GM18858 (cell line): Measurements from ENCODE around the gene TIMP2.
"Not testable (repeated sequence)": the region's sequence is repeated elsewhere in the genome, so short reads cannot be mapped to it uniquely, and the experiment has no call there.

Experiments used
- ATAC-seq: cut with Tn5 transposase; IDR thresholded peaks from one replicate; pipeline ENCODE4 v1.9.1; 2021; ENCODE audit not compliant: unreplicated experiment

The TIMP2 gene

GRCh38 chr17:78933959-78934568, 8.9 kb upstream of the TIMP2 start:
- no peak for ATAC-seq

GRCh38 chr17:78933025-78933958, 8.1 kb upstream of the TIMP2 start:
- no peak for ATAC-seq

- no peak for ATAC-seq
These were observed 5.0 kb upstream of the TIMP2 start for GRCh38 chr17:78929908-78930775.

- ATAC-seq: no peak
These were observed 722 bp upstream of the TIMP2 start for GRCh38 chr17:78925662-78926555.

GRCh38 chr17:78924481-78925151, 571 bp downstream of the TIMP2 start:
- no peak for ATAC-seq

GRCh38 chr17:78923660-78924453, 1.3 kb downstream of the TIMP2 start:
- ATAC-seq: no peak

- no peak for ATAC-seq
These were observed 2.2 kb downstream of the TIMP2 start for GRCh38 chr17:78922816-78923498.

GRCh38 chr17:78921437-78921971, 3.7 kb downstream of the TIMP2 start:
- no peak for ATAC-seq

- no peak for ATAC-seq
These were observed 4.7 kb downstream of the TIMP2 start for GRCh38 chr17:78920528-78920927.

- no peak for ATAC-seq
These were observed 5.2 kb downstream of the TIMP2 start for GRCh38 chr17:78919861-78920450.

- ATAC-seq: no peak
These were observed 6.2 kb downstream of the TIMP2 start for GRCh38 chr17:78918979-78919378.

GRCh38 chr17:78917451-78918275, 7.5 kb downstream of the TIMP2 start:
- ATAC-seq: no peak

- no peak for ATAC-seq
These were observed 9.1 kb downstream of the TIMP2 start for GRCh38 chr17:78915872-78916632.

GRCh38 chr17:78913115-78913514, 12.1 kb downstream of the TIMP2 start:
- ATAC-seq: no peak

- no peak for ATAC-seq
These were observed 13.1 kb downstream of the TIMP2 start for GRCh38 chr17:78912082-78912481.

- not testable (repeated sequence) for ATAC-seq
These were observed 13.6 kb downstream of the TIMP2 start for GRCh38 chr17:78911543-78911942.
